H1 (cell line): Measurements from ENCODE around the gene RELCH. TPM values are rescaled to one million over a fixed set of nuclear protein-coding genes. Genes with fewer than 3 reads are reported as not detected.

Experiments
- CTCF ChIA-PET: fragments of 300-600 bp; sonication (Branson Sonifier 250); formaldehyde crosslinking; loops from one replicate; lab custom pipeline; 2021; ENCODE audit not compliant: partially characterized antibody; lab: Charles Lee
- POLR2A ChIA-PET: fragments of 300-600 bp; sonication (Branson Sonifier 250); formaldehyde crosslinking; loops from one replicate; lab custom pipeline; 2021; ENCODE audit warnings: inconsistent platforms; ENCODE audit not compliant: partially characterized antibody; lab: Charles Lee
- DNase-seq, 2 experiments: peaks; one replicate each; pipeline versions ENCODE4 v3.0.0 to v3.0.0-alpha.2; 2010 to 2022; ENCODE audit warnings: low spot score in 2 of 2, low read depth in 1 of 2, mixed read lengths in 1 of 2
- FAIRE-seq: peaks from 2 replicates; lab custom pipeline; 2011; peaks lifted over from hg19 to GRCh38; lab: Jason Lieb, UNC
- H2AFZ ChIP-seq: 2 replicates; pipeline ENCODE4 v1.8.1; 2012; ENCODE audit warnings: low read length, inconsistent platforms
- H2AK5ac ChIP-seq: 2 replicates; pipeline ENCODE4 v1.6.1; 2013; ENCODE audit warnings: low read depth, low read length
- H2BK120ac ChIP-seq: replicated peaks from 2 replicates; pipeline ENCODE3; 2013; ENCODE audit warnings: low read depth, low read length, inconsistent platforms
- H2BK12ac ChIP-seq: 2 replicates; pipeline ENCODE4 v1.6.1; 2013; ENCODE audit warnings: low read depth, low read length
- H2BK15ac ChIP-seq: 2 replicates; pipeline ENCODE4 v1.6.1; 2013; ENCODE audit warnings: low read length
- H2BK20ac ChIP-seq: 2 replicates; pipeline ENCODE4 v1.6.1; 2013; ENCODE audit warnings: low read length
- H2BK5ac ChIP-seq: 2 replicates; pipeline ENCODE4 v1.6.1; 2013; ENCODE audit warnings: low read depth, low read length
- H3K14ac ChIP-seq: 2 replicates; pipeline ENCODE4 v1.6.1; 2013; ENCODE audit warnings: inconsistent platforms; ENCODE audit not compliant: insufficient read length
- H3K18ac ChIP-seq: 2 replicates; pipeline ENCODE4 v1.6.1; 2013; ENCODE audit warnings: low read length; ENCODE audit errors: extremely low read depth
- H3K23ac ChIP-seq: 2 replicates; pipeline ENCODE4 v1.6.1; 2013; ENCODE audit warnings: inconsistent platforms; ENCODE audit not compliant: insufficient read length
- H3K23me2 ChIP-seq: 2 replicates; pipeline ENCODE4 v1.6.1; 2013; ENCODE audit warnings: low read depth, low read length
- H3K27ac ChIP-seq: 2 replicates; pipeline ENCODE4 v1.6.1; 2011; ENCODE audit warnings: low read depth, low read length, inconsistent platforms
- H3K27me3 ChIP-seq, 4 experiments: replicated peaks in 1 of 4; 1 replicate in 1 of 4; 2 replicates in 3 of 4; pipeline versions ENCODE4 v1.6.1 to v1.8.1; 2011 to 2013; ENCODE audit warnings: low read length in 3 of 4, mild to moderate bottlenecking in 3 of 4, inconsistent platforms in 2 of 4, mixed read lengths in 2 of 4, moderate library complexity in 1 of 4; ENCODE audit not compliant: control insufficient read depth in 3 of 4, insufficient read depth in 3 of 4; ENCODE audit errors: extremely low read depth in 1 of 4
- H3K36me3 ChIP-seq, 4 experiments: 2 replicates each; pipeline versions ENCODE4 v1.6.1 to v1.8.1; 2011 to 2013; ENCODE audit warnings: mild to moderate bottlenecking in 4 of 4, low read length in 3 of 4, moderate library complexity in 2 of 4, control low read depth in 1 of 4, inconsistent platforms in 1 of 4; ENCODE audit not compliant: insufficient read depth in 4 of 4, control insufficient read depth in 2 of 4
- H3K4ac ChIP-seq: replicated peaks from 2 replicates; pipeline ENCODE3; 2013; ENCODE audit warnings: low read length, low read depth, mixed read lengths, inconsistent platforms; ENCODE audit not compliant: insufficient read length
- H3K4me1 ChIP-seq, 4 experiments: replicated peaks in 1 of 4; 1 replicate in 1 of 4; 2 replicates in 3 of 4; pipeline versions ENCODE4 v1.6.1 to v1.8.1; 2011 to 2013; ENCODE audit warnings: low read length in 3 of 4, inconsistent platforms in 2 of 4, mixed read lengths in 1 of 4; ENCODE audit not compliant: insufficient read depth in 4 of 4, control insufficient read depth in 3 of 4
- H3K4me2 ChIP-seq, 2 experiments: 2 replicates each; pipeline versions ENCODE4 v1.6.1 to v1.8.1; 2011 to 2013; ENCODE audit warnings: low read depth in 2 of 2, low read length in 2 of 2, control low read depth in 1 of 2, inconsistent platforms in 1 of 2, mild to moderate bottlenecking in 1 of 2; ENCODE audit not compliant: insufficient read depth in 1 of 2
- H3K4me3 ChIP-seq, 4 experiments: fragments of 200-600, 300-600 bp in 1 of 4; sonication (generic), shearing (Covaris generic), sonication (Bioruptor Twin) in 1 of 4; 2 replicates each; pipeline versions ENCODE4 v1.5.1 to v1.8.1; 2011 to 2016; ENCODE audit warnings: low read length in 4 of 4, low read depth in 3 of 4, control low read depth in 2 of 4, inconsistent platforms in 2 of 4, mild to moderate bottlenecking in 2 of 4, mixed read lengths in 1 of 4, moderate library complexity in 1 of 4; ENCODE audit not compliant: insufficient read depth in 2 of 4; ENCODE audit errors: extremely low read depth in 1 of 4
- H3K56ac ChIP-seq: replicated peaks from 2 replicates; pipeline ENCODE3; 2013; ENCODE audit warnings: low read depth, mild to moderate bottlenecking, mixed read lengths, low read length, inconsistent platforms; ENCODE audit not compliant: insufficient read length
- H3K79me1 ChIP-seq: 2 replicates; pipeline ENCODE4 v1.6.1; 2013; ENCODE audit warnings: low read depth, low read length, control low read depth
- H3K79me2 ChIP-seq, 2 experiments: 2 replicates each; pipeline versions ENCODE4 v1.6.1 to v1.8.1; 2012 to 2013; ENCODE audit warnings: low read length in 2 of 2, mild to moderate bottlenecking in 2 of 2, inconsistent platforms in 1 of 2; ENCODE audit not compliant: insufficient read depth in 2 of 2, control insufficient read depth in 1 of 2
- H3K9ac ChIP-seq, 4 experiments: replicated peaks in 1 of 4; 1 replicate in 1 of 4; 2 replicates in 3 of 4; pipeline versions ENCODE4 v1.6.1 to v1.8.1; 2011 to 2013; ENCODE audit warnings: low read depth in 3 of 4, low read length in 3 of 4, control low read depth in 2 of 4, mild to moderate bottlenecking in 2 of 4, moderate library complexity in 2 of 4, inconsistent platforms in 1 of 4; ENCODE audit errors: extremely low read depth in 1 of 4
- H3K9me3 ChIP-seq, 2 experiments: 2 replicates each; pipeline versions ENCODE4 v1.6.1 to v1.8.1; 2012 to 2013; ENCODE audit warnings: mild to moderate bottlenecking in 2 of 2, moderate library complexity in 2 of 2, control low read depth in 1 of 2, inconsistent platforms in 1 of 2, low read depth in 1 of 2, low read length in 1 of 2, mixed read lengths in 1 of 2; ENCODE audit not compliant: insufficient read depth in 2 of 2
- H4K20me1 ChIP-seq, 2 experiments: replicated peaks in 1 of 2; 2 replicates each; pipeline versions ENCODE3 to v1.8.1; 2011 to 2013; ENCODE audit warnings: inconsistent platforms in 2 of 2, low read length in 2 of 2, mild to moderate bottlenecking in 1 of 2; ENCODE audit not compliant: insufficient read depth in 2 of 2, control insufficient read depth in 1 of 2
- H4K5ac ChIP-seq: 2 replicates; pipeline ENCODE4 v1.6.1; 2013; ENCODE audit warnings: low read length, low read depth, mixed read lengths, inconsistent platforms; ENCODE audit not compliant: insufficient read length
- H4K8ac ChIP-seq: 2 replicates; pipeline ENCODE4 v1.8.0; 2013; ENCODE audit warnings: mild to moderate bottlenecking, moderate library complexity, low read length, inconsistent platforms; ENCODE audit not compliant: insufficient read depth; ENCODE audit errors: extremely low read depth
- H4K91ac ChIP-seq: replicated peaks from 2 replicates; pipeline ENCODE3; 2013; ENCODE audit warnings: low read length, mixed read lengths, inconsistent platforms; ENCODE audit not compliant: insufficient read length
- BACH1 ChIP-seq: IDR thresholded peaks from 2 replicates; pipeline ENCODE4 v1.6.1; 2012; ENCODE audit warnings: low read length, improper control_type of control experiment
- CBX8 ChIP-seq: fragments of 300-800, 300-1000 bp; sonication (generic); IDR thresholded peaks from 2 replicates; pipeline ENCODE4 v1.7.1; 2016; ENCODE audit warnings: low read depth, low read length, borderline replicate concordance
- CEBPB ChIP-seq: IDR thresholded peaks from 2 replicates; pipeline ENCODE4 v1.6.1; 2012; ENCODE audit warnings: low read depth, low read length
- FOSL1 ChIP-seq: IDR thresholded peaks from 2 replicates; pipeline ENCODE4 v1.6.1; 2011; ENCODE audit warnings: mild to moderate bottlenecking, low read depth, low read length, moderate library complexity; ENCODE audit not compliant: insufficient read depth
- JUND ChIP-seq: IDR thresholded peaks from 2 replicates; pipeline ENCODE4 v1.6.1; 2011; ENCODE audit warnings: mild to moderate bottlenecking, improper control_type of control experiment, low read length
- KDM1A ChIP-seq: fragments of 200-600, 300-600 bp; sonication (generic); IDR thresholded peaks from 2 replicates; pipeline ENCODE4 v1.7.1; 2016; ENCODE audit warnings: mild to moderate bottlenecking, low read length, borderline replicate concordance
- PHF8 ChIP-seq: fragments of 200-600 bp; sonication (generic); conservative IDR thresholded peaks from 2 replicates; pipeline ENCODE4 v1.7.1; 2012; ENCODE audit warnings: low read depth, mild to moderate bottlenecking, inconsistent platforms, low read length, moderate library complexity
- POLR2AphosphoS5 ChIP-seq: IDR thresholded peaks from 2 replicates; pipeline ENCODE4 v1.6.1; 2011; ENCODE audit warnings: low read depth, low read length
- RXRA ChIP-seq: IDR thresholded peaks from 2 replicates; pipeline ENCODE4 v1.6.1; 2011; ENCODE audit warnings: low read depth, mild to moderate bottlenecking, low read length, moderate library complexity; ENCODE audit not compliant: insufficient read depth
- SP4 ChIP-seq: IDR thresholded peaks from 2 replicates; pipeline ENCODE4 v1.6.1; 2012; ENCODE audit warnings: low read length, inconsistent platforms
- SUZ12 ChIP-seq: fragments of 200-600 bp; sonication (generic); IDR thresholded peaks from 2 replicates; pipeline ENCODE4 v1.6.1; 2012; ENCODE audit warnings: mild to moderate bottlenecking, inconsistent platforms, low read length, moderate library complexity, mixed read lengths
- TAF1 ChIP-seq: IDR thresholded peaks from 2 replicates; pipeline ENCODE4 v1.6.1; 2011; ENCODE audit warnings: mild to moderate bottlenecking, low read depth, low read length
- TBP ChIP-seq: IDR thresholded peaks from 2 replicates; pipeline ENCODE4 v1.6.1; 2011; ENCODE audit warnings: low read depth, low read length, improper control_type of control experiment
- USF2 ChIP-seq: IDR thresholded peaks from 2 replicates; pipeline ENCODE4 v1.6.1; 2011; ENCODE audit warnings: low read length, improper control_type of control experiment
- WGBS, 2 experiments: shearing (Covaris generic) in 1 of 2; methylation state at CpG; one replicate each; pipeline versions ENCODE4 v1.1.6 to v1.1.7; 2013 to 2015; ENCODE audit warnings: low lambda C conversion rate in 2 of 2, mixed read lengths in 2 of 2, inconsistent platforms in 1 of 2, low coverage in 1 of 2, missing lambda C conversion rate in 1 of 2; ENCODE audit not compliant: insufficient replicate concordance in 2 of 2, insufficient coverage in 1 of 2, insufficient read length in 1 of 2; ENCODE audit errors: extremely low coverage in 1 of 2, missing lambda C conversion rate in 1 of 2; 5-methylcytosine and 5-hydroxymethylcytosine counted together
- polyA plus RNA-seq, 7 experiments: library from polyadenylated mRNA; depleted of rRNA in 3 of 7; stranded (reverse) in 5 of 7; unstranded in 2 of 7; fragments of >200 nt in 5 of 7; fragments of 200-250 nt in 2 of 7; gene quantifications; 1 replicate in 5 of 7; 2 replicates in 1 of 7; 4 replicates in 1 of 7; pipeline versions ENCODE4 v1.2.1 to v1.2.3, GENCODE V29; 2011 to 2013; ENCODE audit warnings: missing spikeins in 2 of 7, mixed read lengths in 2 of 7
- total RNA-seq: library from RNA; stranded (reverse); fragmentation: NEBNext Ultra II Directional; extraction: Animal tissue kit (Norgen Biotek cat#: 25700); gene quantifications from 2 replicates; pipeline ENCODE4 v1.2.1, GENCODE V29; 2021

The RELCH gene
- total and polyA plus RNA-seq, 2 of the 8 experiments (the other 6 are each of a cell fraction or from before 2014, with no cell fraction given): 7.3 to 26.9 TPM

- FAIRE-seq: no peak
- H2AK5ac ChIP-seq: no peak overlapping the region
- no peaks in the 10 kb centered on the region for H3K9me3 ChIP-seq
- no peak overlapping the region for H3K4ac ChIP-seq
- H2BK120ac ChIP-seq: no peak overlapping the region
- ChIA-PET CTCF (interaction anchor here (1.1 to 2.4 kb wide), 4 partner anchors 13 to 98 kb away, joined by 3 to 8 read pairs (median 4); no protein-coding TSS in a partner anchor), POLR2A (no interaction called here)
- H3K9ac ChIP-seq: no peak overlapping the region
- DNase-seq: no peak
- H3K14ac ChIP-seq: no peak overlapping the region
- no peak overlapping the region for H3K56ac ChIP-seq
- H2BK5ac ChIP-seq: no peak overlapping the region
- peaks cover 0 to 66% of the 10 kb centered on the region in 2 experiments; a peak in 2 of 4 replicates for H3K79me2 ChIP-seq
- no peak overlapping the region for H3K18ac ChIP-seq
- no peak overlapping the region for H4K5ac ChIP-seq
- TF ChIP-seq RXRA (no peak), USF2 (no peak), TAF1 (no peak), JUND (no peak), FOSL1 (no peak), PHF8 (no peak), TBP (no peak), CBX8 (no peak), KDM1A (no peak), CEBPB (no peak), BACH1 (no peak), SP4 (no peak), SUZ12 (no peak), POLR2AphosphoS5 (no peak)
- peaks cover 3 to 25% (median 14%) of the 10 kb centered on the region in 4 experiments for H3K27me3 ChIP-seq
- no peak overlapping the region for H3K27ac ChIP-seq
- WGBS, 2 experiments: 90% methylated on average over 7 of the region's 7 CpGs; no CpG with 5 or more reads in 1 of the 2 experiments
- no peak overlapping the region for H2AFZ ChIP-seq
- H2BK20ac ChIP-seq: no peak overlapping the region
- H3K4me1 ChIP-seq: peaks cover 16 to 27% (median 21%) of the 10 kb centered on the region in 4 experiments
- H3K79me1 ChIP-seq: peaks cover 4% of the 10 kb centered on the region; the same call in 1 of the 2 replicates
- H3K4me3 ChIP-seq: no peak overlapping the region
- no peaks in the 10 kb centered on the region for H3K36me3 ChIP-seq
- no peak overlapping the region for H3K23ac ChIP-seq
- no peak overlapping the region for H4K8ac ChIP-seq
- peaks cover 0 to 1% of the 10 kb centered on the region in 2 experiments for H4K20me1 ChIP-seq
- H2BK15ac ChIP-seq: peak overlapping the region; percentile 40; the same call in 1 of the 2 replicates
- no peak overlapping the region for H4K91ac ChIP-seq
- H2BK12ac ChIP-seq: no peak overlapping the region
- no peak overlapping the region for H3K4me2 ChIP-seq
- H3K23me2 ChIP-seq: peaks cover 19% of the 10 kb centered on the region
These were observed 140.9 kb downstream of the RELCH start for GRCh38 chr18:62327977-62328376.
